ENCODE results near the gene KIF26A.

GRCh38 chr14:104119488-104120251, 18.7 kb upstream of the KIF26A start:
- TF ChIP-seq CTCF (IDR thresholded peaks at IDR 0.05 in 8 of 11, conservative IDR thresholded peaks at IDR 0.05 in 3 of 11) (no peak), POLR2AphosphoS5 (IDR thresholded peaks at IDR 0.05) (no peak)
